Naive thymus-derived CD8-positive, alpha-beta T cell (primary cell): Measurements from ENCODE around the gene PTPN1. TPM values are rescaled to one million over a fixed set of nuclear protein-coding genes. Genes with fewer than 3 reads are reported as not detected.

Experiments used
- ATAC-seq, 2 donors: fragments of 150-1000 bp; cut with Tn5 transposase in 1 of 2; sonication (Bioruptor Pico), chemical (Tn5 transposase) in 1 of 2; 1 replicate in 1 of 2; 2 replicates in 1 of 2; pipeline ENCODE4 v1.10.0; 2021; ENCODE audit warnings: mild to moderate bottlenecking in 2 of 2, moderate library complexity in 2 of 2
- POLR2A ChIA-PET: fragments of 350-600 bp; sonication (Branson Sonifier 250); formaldehyde crosslinking; loops from one replicate; lab custom pipeline; 2021; ENCODE audit warnings: antibody characterized with exemption; lab: Charles Lee
- DNase-seq, 10 donors: peaks; one replicate each; pipeline versions ENCODE4 v3.0.0 to v3.0.0-alpha.2; 2020 to 2022
- H3K27ac Mint-ChIP-seq, 10 donors: one replicate each; pipeline ENCODE4 v1.8.0; 2020 to 2022; ENCODE audit warnings: mild to moderate bottlenecking in 10 of 10, mixed read lengths in 10 of 10, moderate library complexity in 4 of 10, inconsistent platforms in 1 of 10
- H3K27me3 Mint-ChIP-seq, 5 donors: one replicate each; pipeline ENCODE4 v1.8.0; 2021 to 2022; ENCODE audit warnings: mixed read lengths in 5 of 5
- H3K36me3 Mint-ChIP-seq, 3 donors: one replicate each; pipeline ENCODE4 v1.8.0; 2020 to 2022; ENCODE audit warnings: mixed read lengths in 3 of 3, mild to moderate bottlenecking in 2 of 3, inconsistent platforms in 1 of 3
- H3K4me1 Mint-ChIP-seq, 4 donors: one replicate each; pipeline ENCODE4 v1.8.0; 2021 to 2022; ENCODE audit warnings: mixed read lengths in 4 of 4
- H3K4me3 Mint-ChIP-seq, 10 donors: one replicate each; pipeline ENCODE4 v1.8.0; 2020 to 2022; ENCODE audit warnings: mild to moderate bottlenecking in 10 of 10, mixed read lengths in 10 of 10, moderate library complexity in 6 of 10, inconsistent platforms in 1 of 10
- H3K9me3 Mint-ChIP-seq, 9 donors: one replicate each; pipeline ENCODE4 v1.8.0; 2020 to 2022; ENCODE audit warnings: mixed read lengths in 9 of 9, mild to moderate bottlenecking in 3 of 9, inconsistent platforms in 1 of 9, moderate library complexity in 1 of 9
- microRNA-seq: library from miRNA; unstranded; fragments of <30 nt; microRNA quantifications from one replicate; pipeline ENCODE4 v1.2.0, GENCODE V29; 2022; ENCODE audit warnings: borderline microRNAs expressed
- polyA plus RNA-seq, 3 donors: library from polyadenylated mRNA; unstranded; fragments of 300-500 nt; fragmentation: Illumina TruSeq; gene quantifications; one replicate each; pipeline ENCODE4 v1.2.3, GENCODE V29; 2021
- total RNA-seq, 8 experiments: library from RNA in 2 of 8; stranded (reverse) in 2 of 8; gene quantifications; one replicate each; pipeline ENCODE4 v1.2.3 and lab custom pipeline; 2021 to 2026

Gene PTPN1
- total and polyA plus RNA-seq, 5 experiments from 2014 or later, result 29.1 to 56.7 (median 31.9) TPM

DNA sequence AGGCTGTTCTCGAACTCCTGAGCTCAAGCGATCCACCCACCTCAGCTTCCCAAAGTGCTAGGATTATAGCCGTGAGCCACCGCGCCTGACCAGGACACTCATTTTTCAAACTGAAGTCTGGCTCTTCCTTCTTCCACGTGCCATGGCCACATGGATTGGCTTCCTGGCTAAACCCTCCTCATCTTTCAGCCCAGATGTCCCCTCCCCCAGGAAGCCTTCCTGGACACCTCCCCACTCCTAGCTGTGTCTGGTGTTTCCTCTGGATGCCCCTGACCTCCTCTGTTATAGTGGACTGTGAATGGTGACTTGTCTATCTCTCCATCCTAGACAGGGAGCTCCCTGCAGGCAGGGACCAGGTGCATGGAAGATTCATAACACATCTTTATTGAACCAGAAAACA lies 124.0 kb downstream of the PTPN1 start:
- POLR2A ChIA-PET, result no interaction called here
- DNase-seq, result no peak
- no peaks in the 10 kb centered on the region for H3K36me3 Mint-ChIP-seq
- no peak for ATAC-seq
- H3K9me3 Mint-ChIP-seq, result no peaks in the 10 kb centered on the region
- H3K27me3 Mint-ChIP-seq, result peaks cover 0 to 3% (median 0%) of the 10 kb centered on the region in 5 donors
- H3K27ac Mint-ChIP-seq, result no peak overlapping the region
- peaks cover 0 to 1% (median 0%) of the 10 kb centered on the region in 4 donors for H3K4me1 Mint-ChIP-seq
- H3K4me3 Mint-ChIP-seq, result no peak overlapping the region

Small RNA genes lying within 50 kb of the gene (microRNA-seq; reads per million reads assigned to microRNA genes)
- gene MIR1302-5, result not detected
- gene MIR645, result not detected

Other genes with a start within 250 kb of the PTPN1 start
- not detected for gene RIPOR3, start 181.2 kb downstream of the PTPN1 start, total RNA-seq
- 1 to 10 TPM in 1 of 3 donors, under 1 TPM in 2; 0.53 to 2.4 (median 0.98) TPM for gene RIPOR3, start 181.2 kb downstream of the PTPN1 start, polyA plus RNA-seq
- gene PARD6B, start 221.2 kb downstream of the PTPN1 start, total RNA-seq, result 10 to 100 TPM in 1 of 2 experiments, 1 to 10 TPM in 1; 9.4 to 12.0 TPM
- gene PARD6B, start 221.2 kb downstream of the PTPN1 start, polyA plus RNA-seq, result 1 to 10 TPM in 2 of 3 donors, under 1 TPM in 1; 0.49 to 2.0 (median 1.4) TPM